GM18507 (cell line): ENCODE results near the gene PCDHA1.
"Not testable (repeated sequence)": the region's sequence is repeated elsewhere in the genome, so short reads cannot be mapped to it uniquely, and the experiment has no call there.

Source experiments
- DNase-seq: peaks from one replicate; pipeline ENCODE4 v3.0.0; 2011; ENCODE audit warnings: low read depth; ENCODE audit not compliant: insufficient read length; ENCODE audit errors: extremely low spot score
- FAIRE-seq: peaks from 2 replicates; lab custom pipeline; 2011; peaks lifted over from hg19 to GRCh38; lab: Jason Lieb, UNC

PCDHA1 gene

GRCh38 chr5:140806834-140807775 is 21.2 kb downstream of the PCDHA1 start, which contains the start of gene PCDHA4:
Gene PCDHA4 (plus strand): TSS chr5:140807068.
- no peak for DNase-seq
- no peak for FAIRE-seq

DNA sequence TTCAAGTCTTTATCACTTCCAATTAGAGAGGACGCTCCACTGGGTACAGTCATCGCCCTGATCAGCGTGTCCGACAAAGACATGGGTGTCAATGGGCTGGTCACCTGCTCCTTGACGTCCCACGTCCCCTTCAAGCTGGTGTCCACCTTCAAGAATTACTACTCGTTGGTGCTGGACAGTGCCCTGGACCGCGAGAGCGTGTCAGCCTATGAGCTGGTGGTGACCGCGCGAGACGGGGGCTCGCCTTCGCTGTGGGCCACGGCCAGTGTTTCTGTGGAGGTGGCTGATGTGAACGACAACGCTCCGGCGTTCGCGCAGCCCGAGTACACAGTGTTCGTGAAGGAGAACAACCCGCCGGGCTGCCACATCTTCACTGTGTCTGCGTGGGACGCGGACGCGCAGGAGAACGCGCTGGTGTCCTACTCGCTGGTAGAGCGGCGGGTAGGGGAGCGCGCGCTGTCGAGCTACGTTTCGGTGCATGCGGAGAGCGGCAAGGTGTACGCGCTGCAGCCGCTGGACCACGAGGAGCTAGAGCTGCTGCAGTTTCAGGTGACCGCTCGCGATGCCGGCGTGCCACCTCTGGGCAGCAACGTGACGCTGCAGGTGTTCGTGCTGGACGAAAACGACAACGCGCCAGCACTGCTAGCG is 22.4 kb downstream of the PCDHA1 start:
- not testable (repeated sequence) for DNase-seq, FAIRE-seq

GRCh38 chr5:140808889-140809291 is 22.9 kb downstream of the PCDHA1 start:
- FAIRE-seq, result no peak

DNA sequence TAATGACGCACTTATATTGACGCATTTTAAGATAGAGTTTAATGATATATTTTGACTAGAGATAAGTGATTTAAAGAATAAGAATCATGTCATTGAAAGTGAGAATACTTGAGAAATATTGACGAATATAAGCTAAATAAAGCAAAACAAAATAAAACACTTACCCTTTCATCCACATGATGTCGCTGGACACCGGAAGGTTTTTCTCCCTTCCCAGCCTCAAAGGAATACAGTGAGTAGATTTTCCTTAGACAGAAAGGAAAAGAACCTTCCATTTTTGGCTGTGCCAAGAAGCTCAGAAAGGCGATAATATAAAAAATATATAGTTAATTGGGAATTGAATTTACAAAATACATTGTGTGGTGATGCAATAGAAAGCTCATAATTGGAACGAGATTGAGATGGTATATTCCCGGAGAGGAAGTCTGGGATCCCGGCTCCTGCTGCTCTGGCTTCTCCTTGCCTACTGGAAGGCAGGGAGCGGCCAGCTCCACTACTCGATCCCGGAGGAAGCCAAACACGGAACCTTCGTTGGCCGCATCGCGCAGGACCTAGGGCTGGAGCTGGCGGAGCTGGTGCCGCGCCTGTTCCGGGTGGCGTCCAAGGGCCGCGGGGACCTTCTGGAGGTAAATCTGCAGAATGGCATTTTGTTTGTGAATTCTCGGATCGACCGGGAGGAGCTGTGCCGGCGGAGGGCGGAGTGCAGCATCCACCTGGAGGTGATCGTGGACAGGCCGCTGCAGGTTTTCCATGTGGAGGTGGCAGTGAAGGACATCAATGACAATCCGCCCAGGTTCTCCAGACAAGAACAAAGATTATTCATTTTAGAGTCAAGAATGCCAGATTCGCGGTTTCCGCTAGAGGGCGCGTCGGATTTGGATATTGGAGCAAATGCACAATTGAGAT is 35.7 kb downstream of the PCDHA1 start, which contains the start of gene PCDHA5:
Gene PCDHA5 (plus strand): TSS at position 239 of the 906 bp plus-strand sequence.
- FAIRE-seq (no peak), DNase-seq (no peak)

More at GRCh38 chr5:140808889-140809291, 22.9 kb downstream of the PCDHA1 start:
- no peak for DNase-seq

DNA sequence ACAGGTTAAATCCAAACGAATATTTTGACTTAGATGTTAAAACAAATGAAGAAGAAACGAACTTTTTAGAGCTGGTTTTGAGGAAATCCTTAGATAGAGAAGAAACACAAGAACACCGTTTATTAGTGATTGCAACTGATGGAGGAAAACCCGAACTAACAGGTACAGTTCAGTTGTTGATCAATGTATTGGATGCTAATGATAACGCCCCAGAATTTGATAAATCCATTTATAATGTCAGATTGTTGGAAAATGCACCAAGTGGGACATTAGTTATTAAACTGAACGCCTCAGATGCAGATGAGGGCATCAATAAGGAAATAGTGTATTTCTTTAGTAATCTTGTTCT is 36.3 kb downstream of the PCDHA1 start:
- DNase-seq (no peak), FAIRE-seq (no peak)

DNA sequence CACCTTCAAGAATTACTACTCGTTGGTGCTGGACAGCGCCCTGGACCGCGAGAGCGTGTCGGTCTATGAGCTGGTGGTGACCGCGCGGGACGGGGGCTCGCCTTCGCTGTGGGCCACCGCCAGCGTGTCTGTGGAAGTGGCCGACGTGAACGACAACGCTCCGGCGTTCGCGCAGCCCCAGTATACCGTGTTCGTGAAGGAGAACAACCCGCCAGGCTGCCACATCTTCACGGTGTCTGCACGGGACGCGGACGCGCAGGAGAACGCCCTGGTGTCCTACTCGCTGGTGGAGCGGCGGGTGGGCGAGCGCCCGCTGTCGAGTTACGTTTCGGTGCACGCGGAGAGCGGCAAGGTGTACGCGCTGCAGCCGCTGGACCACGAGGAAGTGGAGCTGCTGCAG is 37.0 kb downstream of the PCDHA1 start:
- not testable (repeated sequence) for FAIRE-seq, DNase-seq

GRCh38 chr5:140823475-140823874 is 37.5 kb downstream of the PCDHA1 start:
- FAIRE-seq, result no peak
- no peak for DNase-seq

GRCh38 chr5:140827704-140828361 is 41.9 kb downstream of the PCDHA1 start, which contains the start of gene PCDHA6:
Gene PCDHA6 (plus strand): TSS chr5:140827960. CDS start chr5:140828092, 132 bp downstream.
- FAIRE-seq, result no peak

DNA sequence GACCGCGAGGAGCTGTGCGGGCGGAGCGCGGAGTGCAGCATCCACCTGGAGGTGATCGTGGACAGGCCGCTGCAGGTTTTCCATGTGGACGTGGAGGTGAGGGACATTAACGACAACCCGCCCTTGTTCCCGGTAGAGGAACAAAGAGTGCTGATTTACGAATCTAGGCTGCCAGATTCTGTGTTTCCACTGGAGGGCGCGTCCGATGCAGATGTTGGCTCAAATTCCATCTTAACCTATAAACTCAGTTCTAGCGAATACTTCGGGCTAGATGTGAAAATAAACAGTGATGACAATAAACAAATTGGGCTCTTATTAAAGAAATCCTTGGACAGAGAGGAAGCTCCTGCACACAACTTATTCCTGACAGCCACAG is 42.4 kb downstream of the PCDHA1 start:
- DNase-seq (no peak), FAIRE-seq (no peak)

More at GRCh38 chr5:140827704-140828361, 41.9 kb downstream of the PCDHA1 start, which contains the start of gene PCDHA6:
- no peak for DNase-seq

DNA sequence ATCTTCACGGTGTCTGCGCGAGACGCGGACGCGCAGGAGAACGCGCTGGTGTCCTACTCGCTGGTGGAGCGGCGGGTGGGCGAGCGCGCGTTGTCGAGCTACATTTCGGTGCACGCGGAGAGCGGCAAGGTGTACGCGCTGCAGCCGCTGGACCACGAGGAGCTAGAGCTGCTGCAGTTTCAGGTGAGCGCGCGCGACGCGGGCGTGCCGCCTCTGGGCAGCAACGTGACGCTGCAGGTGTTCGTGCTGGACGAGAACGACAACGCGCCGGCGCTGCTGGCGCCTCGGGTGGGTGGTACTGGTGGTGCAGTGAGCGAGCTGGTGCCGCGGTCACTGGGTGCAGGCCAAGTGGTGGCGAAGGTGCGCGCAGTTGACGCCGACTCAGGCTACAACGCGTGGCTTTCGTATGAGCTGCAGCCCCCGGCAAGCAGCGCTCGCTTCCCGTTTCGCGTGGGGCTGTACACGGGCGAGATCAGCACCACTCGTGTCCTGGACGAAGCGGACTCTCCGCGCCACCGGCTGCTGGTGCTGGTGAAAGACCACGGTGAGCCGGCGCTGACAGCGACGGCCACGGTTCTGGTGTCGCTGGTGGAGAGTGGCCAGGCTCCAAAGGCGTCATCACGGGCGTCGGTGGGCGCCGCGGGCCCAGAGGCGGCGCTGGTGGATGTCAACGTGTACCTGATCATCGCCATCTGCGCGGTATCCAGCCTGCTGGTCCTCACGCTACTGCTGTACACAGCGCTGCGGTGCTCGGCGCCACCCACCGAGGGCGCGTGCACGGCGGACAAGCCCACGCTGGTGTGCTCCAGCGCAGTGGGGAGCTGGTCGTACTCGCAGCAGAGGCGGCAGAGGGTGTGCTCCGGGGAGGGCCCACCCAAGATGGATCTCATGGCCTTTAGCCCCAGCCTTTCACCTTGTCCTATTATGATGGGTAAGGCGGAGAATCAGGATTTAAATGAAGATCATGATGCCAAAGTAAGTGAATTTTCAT is 43.9 kb downstream of the PCDHA1 start:
- FAIRE-seq, DNase-seq: not testable (repeated sequence)

DNA sequence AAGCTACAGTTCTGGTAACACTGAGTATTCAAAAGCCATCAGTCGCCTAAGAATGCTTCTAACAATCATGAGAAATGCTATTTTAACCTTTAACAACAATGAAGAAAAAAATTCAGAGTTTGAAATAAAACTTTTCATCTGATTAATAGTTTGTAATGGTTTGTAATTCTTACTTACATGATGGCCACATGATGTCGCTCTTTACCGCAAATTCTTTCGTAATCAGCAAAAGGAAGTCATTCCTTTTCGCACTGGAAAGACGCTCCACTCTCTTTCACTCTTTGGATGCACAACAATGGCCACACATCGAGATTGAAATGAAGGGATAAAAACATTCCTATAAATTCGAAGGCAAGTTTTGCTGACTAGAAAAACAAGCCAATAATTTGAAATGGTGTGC is 48.1 kb downstream of the PCDHA1 start, which contains the start of gene PCDHA7:
Gene PCDHA7 (plus strand): TSS at position 277 of the 400 bp plus-strand sequence. CDS start 115 bp downstream, at position 392.
- DNase-seq (no peak), FAIRE-seq (no peak)

- DNase-seq, FAIRE-seq: not testable (repeated sequence)
These were observed 48.6 kb downstream of the PCDHA1 start for GRCh38 chr5:140834439-140835008.

GRCh38 chr5:140835622-140836510 is 49.9 kb downstream of the PCDHA1 start:
- FAIRE-seq, result no peak
- DNase-seq, result no peak

DNA sequence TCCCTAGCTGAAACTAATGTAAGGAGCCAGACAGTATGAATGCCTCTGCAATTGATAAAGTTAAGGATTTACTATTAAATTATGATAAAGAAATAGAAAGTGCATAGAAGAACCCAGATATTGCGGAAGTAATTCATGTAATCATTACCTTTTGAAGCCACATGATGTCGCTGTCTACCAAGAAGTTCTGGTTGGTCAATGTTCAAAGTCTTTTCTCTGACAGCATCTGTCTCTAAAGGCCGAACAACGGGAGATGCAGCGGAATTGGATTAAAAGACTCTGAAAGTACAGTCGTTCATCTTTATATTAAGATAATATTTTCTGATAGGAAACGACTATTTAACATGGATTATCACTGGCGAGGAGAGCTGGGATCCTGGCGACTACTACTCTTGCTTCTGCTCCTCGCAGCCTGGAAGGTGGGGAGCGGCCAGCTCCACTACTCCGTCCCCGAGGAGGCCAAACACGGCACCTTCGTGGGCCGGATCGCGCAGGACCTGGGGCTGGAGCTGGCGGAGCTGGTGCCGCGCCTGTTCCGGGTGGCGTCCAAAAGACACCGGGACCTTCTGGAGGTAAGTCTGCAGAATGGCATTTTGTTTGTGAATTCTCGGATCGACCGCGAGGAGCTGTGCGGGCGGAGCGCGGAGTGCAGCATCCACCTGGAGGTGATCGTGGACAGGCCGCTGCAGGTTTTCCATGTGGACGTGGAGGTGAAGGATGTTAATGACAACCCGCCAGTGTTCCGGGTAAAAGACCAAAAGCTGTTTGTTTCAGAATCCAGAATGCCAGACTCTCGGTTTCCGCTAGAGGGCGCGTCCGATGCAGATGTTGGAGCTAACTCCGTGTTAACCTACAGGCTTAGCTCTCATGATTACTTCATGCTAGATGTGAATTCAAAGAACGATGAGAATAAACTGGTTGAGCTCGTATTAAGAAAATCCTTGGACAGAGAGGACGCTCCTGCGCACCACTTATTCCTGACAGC is 55.3 kb downstream of the PCDHA1 start, which contains the start of gene PCDHA8:
Gene PCDHA8 (plus strand): TSS at position 210 of the 985 bp plus-strand sequence. CDS start 135 bp downstream, at position 345.
- FAIRE-seq (no peak), DNase-seq (no peak)
